Measurements from ENCODE around the gene ADGRG7. TPM values are rescaled to one million over a fixed set of nuclear protein-coding genes. Genes with fewer than 3 reads are reported as not detected.

ADGRG7 gene
- total and polyA plus RNA-seq, 9 of the 15 experiments (the other 6 are each of a cell fraction or from before 2014, with no cell fraction given) = 0.03 TPM; not detected in 7

GRCh38 chr3:100695696-100696095, 86.3 kb downstream of the ADGRG7 start:
- WGBS (ENCODE audit: insufficient coverage, low coverage, missing lambda C conversion rate) = 47% methylated on average over 2 of the region's 2 CpGs
- no peaks in the 10 kb centered on the region for H3K79me2 ChIP-seq (ENCODE audit: control insufficient read depth, insufficient read depth, low read length)
- no peaks in the 10 kb centered on the region for H4K20me1 ChIP-seq (replicated peaks; ENCODE audit: control insufficient read depth, insufficient read depth, low read length)
- H3K36me3 ChIP-seq (ENCODE audit: control insufficient read depth, insufficient read depth, low read length) = no peaks in the 10 kb centered on the region
- BruUV-seq (replicated peaks) = no TSS peak
- H3K27me3 ChIP-seq (ENCODE audit: control insufficient read depth in 2 of 2, insufficient read depth in 2 of 2, low read length in 2 of 2) = no peaks in the 10 kb centered on the region
- intact Hi-C loops (cut with micrococcal nuclease) = no loop called here
- H3K9ac ChIP-seq (ENCODE audit: insufficient read depth in 1 of 2, low read depth in 2 of 2, low read length in 2 of 2) = no peak overlapping the region
- POLR2A ChIA-PET = no interaction called here
- no peak overlapping the region for H3K27ac ChIP-seq (ENCODE audit: extremely low read depth, low read depth, low read length)
- DNase-seq (ENCODE audit: extremely low read depth in 1 of 4, low spot score in 3 of 4) (no peak), FAIRE-seq (no peak), ATAC-seq (no peak)
- no peaks in the 10 kb centered on the region for H3K9me3 ChIP-seq (replicated peaks; ENCODE audit: control insufficient read depth, insufficient read depth, low read depth, low read length)
- no peaks in the 10 kb centered on the region for H3K4me1 ChIP-seq (replicated peaks in 1 of 2; ENCODE audit: control insufficient read depth in 2 of 2, insufficient read depth in 2 of 2, low read length in 2 of 2)
- H2AFZ ChIP-seq (ENCODE audit: low read depth, low read length) = no peak overlapping the region
- H3K4me3 ChIP-seq = no peak overlapping the region
- in situ Hi-C loops (cut with MboI) = no loop called here
- CTCF ChIA-PET (ENCODE audit: low intra/inter-chr PET ratio) = no interaction called here
- no peak overlapping the region for H3K4me2 ChIP-seq (ENCODE audit: insufficient read depth, low read length)
- no peaks in the 10 kb centered on the region for H3K9me1 ChIP-seq (ENCODE audit: control insufficient read depth, insufficient read depth, low read length)
- no peak for TF ChIP-seq ZNF551 (CRISPR knock-in tag; IDR thresholded peaks at IDR 0.05)
- no peak for TF ChIP-seq ZKSCAN1 (IDR thresholded peaks at IDR 0.05; ENCODE audit: low read depth, low read length)
- no peak for TF ChIP-seq FOXP4 (CRISPR knock-in tag; IDR thresholded peaks at IDR 0.05; ENCODE audit: borderline replicate concordance)
- no peak for TF ChIP-seq CREBBP (IDR thresholded peaks at IDR 0.05; ENCODE audit: low read depth, low read length)
- no peak for TF ChIP-seq ZNF311 (CRISPR knock-in tag; IDR thresholded peaks at IDR 0.05)
- TF ChIP-seq ZBTB17 (CRISPR knock-in tag; IDR thresholded peaks at IDR 0.05) = no peak
- no peak for TF ChIP-seq EGR1 (conservative IDR thresholded peaks at IDR 0.05)
- no peak for TF ChIP-seq ZNF740 (CRISPR knock-in tag; IDR thresholded peaks at IDR 0.05)
- TF ChIP-seq ZNF740 (tag; IDR thresholded peaks at IDR 0.05) = no peak
- no peak for TF ChIP-seq MEIS2 (IDR thresholded peaks at IDR 0.05; ENCODE audit: partially characterized antibody)
